ENCODE data around the gene ASCL5. TPM values are rescaled to one million over a fixed set of nuclear protein-coding genes. Genes with fewer than 3 reads are reported as not detected.

The ASCL5 gene
- total and polyA plus RNA-seq, 9 of the 15 experiments (the other 6 are each of a cell fraction or from before 2014, with no cell fraction given): 0.09 TPM; not detected in 8

DNA sequence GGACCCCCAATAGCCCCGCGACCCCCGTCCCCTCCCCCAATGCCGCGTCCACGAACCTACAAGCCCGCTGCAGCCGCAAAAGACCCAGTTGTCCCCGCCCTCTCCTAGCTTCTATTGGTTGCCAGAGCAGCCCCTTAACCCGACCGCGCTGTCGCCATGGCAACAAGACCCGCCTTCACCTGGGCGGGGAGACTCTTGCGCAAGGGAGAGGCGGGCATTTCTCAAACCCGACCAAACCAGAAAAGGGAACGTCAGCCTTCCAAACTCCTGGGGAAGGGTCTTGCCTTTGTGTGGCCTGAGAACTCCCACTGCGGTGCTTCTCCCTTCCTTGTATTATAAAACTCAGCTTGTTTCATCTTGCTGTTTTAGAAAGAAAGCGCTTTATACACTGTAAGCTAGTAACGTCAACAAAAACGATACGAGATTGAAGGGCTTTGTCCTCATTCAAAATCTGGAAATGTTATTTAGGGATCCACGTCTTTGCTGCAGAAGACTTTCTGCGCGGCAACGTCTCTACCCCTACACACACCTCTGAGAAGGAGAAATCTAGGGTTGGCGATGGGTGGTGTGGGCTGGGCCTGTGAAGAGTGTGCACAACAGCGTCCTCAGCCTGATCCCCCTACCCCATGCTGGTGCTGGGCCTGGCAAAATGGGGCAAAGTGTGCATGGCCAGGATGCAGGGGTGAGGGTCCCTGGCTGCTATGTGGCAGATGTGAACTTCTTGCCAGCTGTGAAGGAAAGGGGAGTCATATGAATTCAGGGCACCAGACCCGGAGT, 27.6 kb upstream of the ASCL5 start, which contains the start of gene TMEM9:
TMEM9 (minus strand) TSS at position 86 of the 777 bp plus-strand sequence. CDS start 551 bp downstream, outside the sequence.
- peak within 1 kb of the TSS; percentile 66 for H3K4me3 ChIP-seq
- intact Hi-C loops (cut with micrococcal nuclease): loop anchor here (1.0 kb wide), 1 partner anchor 16 kb away; no protein-coding TSS in a partner anchor
- TSS peak; percentile 80 for BruUV-seq (replicated peaks)
- H4K20me1 ChIP-seq (replicated peaks; ENCODE audit: control insufficient read depth, insufficient read depth, low read length): peaks cover 3% of the 10 kb centered on the region; the same call in 1 of the 2 replicates
- no peaks in the 10 kb centered on the region for H3K9me1 ChIP-seq (ENCODE audit: control insufficient read depth, insufficient read depth, low read length)
- H3K36me3 ChIP-seq (ENCODE audit: control insufficient read depth, insufficient read depth, low read length): peaks cover 33% of the 10 kb centered on the region
- H3K79me2 ChIP-seq (ENCODE audit: control insufficient read depth, insufficient read depth, low read length): peaks cover 12% of the 10 kb centered on the region; the same call in 2 of the 3 replicates
- CTCF ChIA-PET (ENCODE audit: low intra/inter-chr PET ratio): no interaction called here
- DNase-seq (ENCODE audit: extremely low read depth in 1 of 4, low spot score in 3 of 4): peak; percentile 99 to 100 (median 99)
- 14% methylated on average over 31 of the region's 31 CpGs for WGBS (ENCODE audit: insufficient coverage, low coverage, missing lambda C conversion rate)
- in situ Hi-C loops (cut with MboI): no loop called here
- peak; percentile 93 for ATAC-seq
- H3K27me3 ChIP-seq (ENCODE audit: control insufficient read depth in 2 of 2, insufficient read depth in 2 of 2, low read length in 2 of 2): no peaks in the 10 kb centered on the region
- peak within 1 kb of the TSS; percentile 91 for H3K4me2 ChIP-seq (ENCODE audit: insufficient read depth, low read length)
- peak within 1 kb of the TSS; percentile 93 for H3K27ac ChIP-seq (ENCODE audit: extremely low read depth, low read depth, low read length)
- FAIRE-seq: peak; percentile 95
- POLR2A ChIA-PET: interaction anchor here (0.7 to 9.8 kb wide), 7 partner anchors 9 to 160 kb away, joined by 3 to 121 read pairs (median 6); no protein-coding TSS in a partner anchor
- peaks cover 13 to 27% of the 10 kb centered on the region in 2 experiments for H3K4me1 ChIP-seq (replicated peaks in 1 of 2; ENCODE audit: control insufficient read depth in 2 of 2, insufficient read depth in 2 of 2, low read length in 2 of 2)
- H3K9ac ChIP-seq (ENCODE audit: insufficient read depth in 1 of 2, low read depth in 2 of 2, low read length in 2 of 2): peak within 1 kb of the TSS; percentile 79 to 89
- H2AFZ ChIP-seq (ENCODE audit: low read depth, low read length): peak within 1 kb of the TSS; percentile 100
- no peaks in the 10 kb centered on the region for H3K9me3 ChIP-seq (replicated peaks; ENCODE audit: control insufficient read depth, insufficient read depth, low read depth, low read length)
- TF ChIP-seq, protein P1, sequence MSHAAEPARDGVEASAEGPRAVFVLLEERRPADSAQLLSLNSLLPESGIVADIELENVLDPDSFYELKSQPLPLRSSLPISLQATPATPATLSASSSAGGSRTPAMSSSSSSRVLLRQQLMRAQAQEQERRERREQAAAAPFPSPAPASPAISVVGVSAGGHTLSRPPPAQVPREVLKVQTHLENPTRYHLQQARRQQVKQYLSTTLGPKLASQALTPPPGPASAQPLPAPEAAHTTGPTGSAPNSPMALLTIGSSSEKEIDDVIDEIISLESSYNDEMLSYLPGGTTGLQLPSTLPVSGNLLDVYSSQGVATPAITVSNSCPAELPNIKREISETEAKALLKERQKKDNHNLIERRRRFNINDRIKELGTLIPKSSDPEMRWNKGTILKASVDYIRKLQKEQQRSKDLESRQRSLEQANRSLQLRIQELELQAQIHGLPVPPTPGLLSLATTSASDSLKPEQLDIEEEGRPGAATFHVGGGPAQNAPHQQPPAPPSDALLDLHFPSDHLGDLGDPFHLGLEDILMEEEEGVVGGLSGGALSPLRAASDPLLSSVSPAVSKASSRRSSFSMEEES (CRISPR knock-in tag; IDR thresholded peaks at IDR 0.05): no peak
- TF ChIP-seq HIVEP1 (CRISPR knock-in tag; IDR thresholded peaks at IDR 0.05) (no peak), ZNF12 (CRISPR knock-in tag; IDR thresholded peaks at IDR 0.05) (no peak), POLR2AphosphoS2 (IDR thresholded peaks at IDR 0.05; ENCODE audit: low read length) (no peak), BMI1 (IDR thresholded peaks at IDR 0.05; ENCODE audit: low read length) (peak; percentile 99), FOXP4 (CRISPR knock-in tag; IDR thresholded peaks at IDR 0.05; ENCODE audit: borderline replicate concordance) (no peak), SP1 (CRISPR knock-in tag; IDR thresholded peaks at IDR 0.05) (peak; percentile 92), LCOR (CRISPR knock-in tag; IDR thresholded peaks at IDR 0.05) (0 out of 2 replicates have a peak, but pooled peaks have one; percentile 31), SMARCB1 (IDR thresholded peaks at IDR 0.05; ENCODE audit: insufficient read length, low read depth) (no peak), ELK3 (CRISPR knock-in tag; IDR thresholded peaks at IDR 0.05) (no peak), ZNF561 (CRISPR knock-in tag; conservative IDR thresholded peaks at IDR 0.05) (no peak), KAT8 (IDR thresholded peaks at IDR 0.05; ENCODE audit: low read depth) (no peak), GTF2B (IDR thresholded peaks at IDR 0.05; ENCODE audit: extremely low read depth, insufficient read length) (no peak), BCL6 (CRISPR knock-in tag; IDR thresholded peaks at IDR 0.05) (0 out of 2 replicates have a peak, but pooled peaks have one; percentile 5)
- TF ChIP-seq, protein P2, sequence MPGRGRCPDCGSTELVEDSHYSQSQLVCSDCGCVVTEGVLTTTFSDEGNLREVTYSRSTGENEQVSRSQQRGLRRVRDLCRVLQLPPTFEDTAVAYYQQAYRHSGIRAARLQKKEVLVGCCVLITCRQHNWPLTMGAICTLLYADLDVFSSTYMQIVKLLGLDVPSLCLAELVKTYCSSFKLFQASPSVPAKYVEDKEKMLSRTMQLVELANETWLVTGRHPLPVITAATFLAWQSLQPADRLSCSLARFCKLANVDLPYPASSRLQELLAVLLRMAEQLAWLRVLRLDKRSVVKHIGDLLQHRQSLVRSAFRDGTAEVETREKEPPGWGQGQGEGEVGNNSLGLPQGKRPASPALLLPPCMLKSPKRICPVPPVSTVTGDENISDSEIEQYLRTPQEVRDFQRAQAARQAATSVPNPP (IDR thresholded peaks at IDR 0.05; ENCODE audit: borderline replicate concordance, insufficient read depth, insufficient read length): no peak

Measured in K562 (cell line).